Fibroblast of peridontal ligament (primary cell): ENCODE measurements around the gene KIAA1217.
A peak's percentile ranks its signal among the peaks of the same experiment; 100 is the strongest.
"Not testable (repeated sequence)": the region's sequence is repeated elsewhere in the genome, so short reads cannot be mapped to it uniquely, and the experiment has no call there.

Experiments used
- DNase-seq: peaks from one replicate; pipeline ENCODE4 v3.0.0-alpha.2; 2010; ENCODE audit errors: extremely low read depth

The KIAA1217 gene

GRCh38 chr10:24292304-24293293 lies 83.7 kb downstream of the KIAA1217 start:
- DNase-seq: no peak

GRCh38 chr10:24299578-24300260 lies 90.8 kb downstream of the KIAA1217 start:
- DNase-seq: no peak

DNA sequence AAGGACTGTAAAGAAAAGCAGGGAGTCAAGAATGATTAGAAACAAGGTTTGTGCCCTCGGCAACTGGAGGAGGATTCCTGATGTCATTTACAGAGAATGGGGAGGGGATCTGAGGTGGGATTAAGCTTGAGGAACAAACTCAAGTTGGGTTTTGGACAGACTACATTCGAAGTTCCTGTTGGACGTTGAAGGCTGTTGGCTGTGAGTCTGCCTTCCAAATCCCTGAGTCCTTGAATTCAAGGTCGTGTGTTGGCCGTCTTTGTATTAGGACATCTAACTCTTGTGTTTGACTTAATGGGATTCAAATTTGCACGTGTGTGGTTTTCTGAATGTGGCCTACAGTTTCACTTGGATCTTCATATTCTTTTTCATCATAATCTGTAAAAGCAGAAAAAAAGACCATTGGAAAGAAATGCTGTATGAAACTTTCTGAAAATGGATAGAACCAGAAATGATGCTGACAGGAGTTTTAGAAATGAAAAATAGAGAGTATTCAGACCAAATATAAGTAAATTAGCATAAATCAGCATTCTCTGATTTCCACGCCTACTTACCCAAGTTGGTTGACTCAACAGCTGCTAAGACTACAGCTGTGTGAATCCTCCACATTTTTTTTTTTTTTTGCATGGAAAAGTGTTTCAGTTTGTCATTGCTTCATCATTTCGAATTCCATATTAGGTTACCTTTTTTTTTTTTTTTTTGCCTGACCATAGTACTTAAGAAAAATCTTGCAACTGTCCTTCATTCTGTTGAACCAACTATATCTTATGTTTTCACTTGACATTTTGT lies 94.8 kb downstream of the KIAA1217 start:
- DNase-seq: no peak

DNA sequence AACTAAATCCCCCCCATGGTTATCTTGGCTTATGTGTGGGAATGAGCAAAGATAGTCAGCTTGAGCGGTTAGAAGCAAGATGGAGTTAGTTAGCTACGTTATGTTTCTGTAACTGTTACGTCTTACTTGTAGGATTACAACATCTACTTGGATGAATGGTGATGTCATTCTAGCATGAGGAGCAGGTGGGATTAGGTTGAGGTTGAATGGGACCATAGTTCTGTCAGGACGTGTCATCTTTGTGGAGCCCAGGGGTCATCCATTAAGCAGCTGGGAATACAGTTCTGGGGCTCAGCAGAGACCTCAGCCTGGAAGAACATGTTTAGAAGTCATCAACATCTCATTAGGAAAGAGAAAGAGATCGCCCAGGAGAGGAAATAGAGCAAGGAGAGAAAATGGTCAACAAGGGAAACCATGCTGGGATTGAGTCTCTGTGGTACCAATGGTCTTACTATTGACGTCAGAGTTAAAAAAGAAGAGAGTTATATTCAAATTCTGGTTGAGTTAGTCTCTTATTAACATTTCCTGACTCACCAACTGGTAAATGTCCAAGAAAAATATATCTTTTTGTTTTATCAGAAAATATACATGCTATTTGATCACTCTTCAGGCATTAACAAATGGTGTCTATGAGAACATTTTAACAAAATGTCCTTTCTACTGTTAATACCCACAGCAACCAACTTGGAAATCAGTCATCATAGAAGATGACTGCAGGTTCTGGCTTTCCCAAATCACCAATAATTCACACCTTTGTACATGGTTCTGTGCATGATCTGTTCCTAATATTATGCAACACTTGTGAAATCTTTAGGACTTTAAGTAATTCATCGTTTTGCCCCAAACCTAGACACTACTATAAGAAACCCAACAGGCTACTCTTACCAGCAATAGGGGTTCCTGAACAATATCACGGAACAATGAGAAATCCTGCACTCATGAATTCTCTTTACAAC lies 96.9 kb downstream of the KIAA1217 start:
- DNase-seq: no peak

DNA sequence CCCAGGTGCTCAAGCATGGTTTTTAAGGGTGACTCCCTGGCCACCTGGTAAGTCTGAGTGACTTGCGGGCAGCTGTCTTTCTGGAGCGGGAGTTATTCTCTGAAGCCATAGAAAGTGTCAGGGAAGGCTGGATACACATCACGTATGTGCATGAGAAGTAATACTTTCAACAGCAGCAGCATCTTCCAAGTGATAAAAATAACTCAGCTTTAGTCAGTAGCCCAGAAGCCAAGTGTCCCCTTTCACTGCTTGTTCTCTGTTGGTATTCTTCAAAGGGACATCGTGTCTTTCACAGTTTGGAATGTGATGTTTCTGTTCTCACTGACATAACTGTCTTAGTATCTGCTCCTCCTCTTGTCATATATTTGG lies 97.6 kb downstream of the KIAA1217 start:
- DNase-seq: no peak

DNA sequence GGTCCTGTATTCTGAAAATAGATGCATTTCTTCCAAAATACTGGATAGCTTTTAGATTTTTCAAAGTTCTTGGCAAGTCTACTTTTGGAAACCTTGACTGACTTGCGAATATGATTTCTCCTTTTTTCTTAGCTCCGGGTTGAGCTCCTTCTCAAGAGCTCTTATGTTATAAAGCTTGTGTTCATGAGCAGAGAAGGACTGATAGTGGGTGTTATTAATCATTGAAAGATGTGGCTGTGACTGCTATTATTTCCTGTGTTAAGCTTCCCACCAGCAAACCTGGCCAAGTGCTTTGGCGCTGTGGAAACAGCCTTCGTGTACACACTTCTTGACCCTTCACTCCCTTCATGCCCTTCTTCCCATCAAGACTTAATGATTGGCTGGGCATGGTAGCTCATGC lies 98.2 kb downstream of the KIAA1217 start:
- DNase-seq: no peak

GRCh38 chr10:24307696-24308485 lies 99.0 kb downstream of the KIAA1217 start:
- no peak for DNase-seq

- DNase-seq: peak; percentile 13
Observed at GRCh38 chr10:24310104-24310503, 101.2 kb downstream of the KIAA1217 start.

GRCh38 chr10:24311888-24312287 lies 103.0 kb downstream of the KIAA1217 start:
- no peak for DNase-seq

DNA sequence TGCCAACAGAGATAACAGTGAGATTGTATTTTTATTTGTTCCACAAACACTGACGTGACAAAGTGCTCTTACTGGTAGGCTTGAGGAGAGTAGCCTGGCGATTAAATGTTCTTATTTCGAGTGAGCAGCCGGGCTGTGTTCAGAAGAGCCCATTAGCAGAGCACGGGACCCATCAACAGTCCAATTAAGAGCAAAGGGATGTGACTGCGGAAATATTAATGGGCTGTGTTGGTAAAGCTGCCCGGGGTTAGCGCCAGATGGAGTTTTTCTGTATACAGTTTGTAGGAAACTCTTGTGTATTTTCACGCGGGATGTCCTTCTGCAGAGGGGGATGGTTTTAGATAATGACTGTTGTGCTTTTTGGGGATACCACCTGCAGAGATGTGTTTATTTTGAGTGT lies 104.3 kb downstream of the KIAA1217 start:
- no peak for DNase-seq

DNA sequence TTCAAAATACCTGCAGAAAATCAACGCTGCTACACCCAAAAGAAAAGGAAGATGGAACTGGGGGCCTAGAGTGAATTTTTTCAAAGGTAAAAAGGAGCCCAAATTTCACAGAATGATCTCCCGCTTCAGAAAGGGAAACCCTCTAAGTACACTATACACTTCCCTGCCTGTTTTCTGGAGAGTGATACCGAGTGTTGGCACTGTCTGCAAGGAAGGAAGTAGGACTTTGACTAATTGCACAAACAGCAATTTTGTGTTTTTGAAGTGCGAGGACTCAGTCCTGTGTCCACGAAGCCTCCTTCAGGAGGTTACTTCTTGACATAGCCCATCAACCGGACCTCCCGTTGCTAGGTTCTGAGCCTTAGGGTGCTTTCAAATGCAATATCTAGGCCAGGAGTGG lies 106.3 kb downstream of the KIAA1217 start:
- no peak for DNase-seq

GRCh38 chr10:24318517-24318916 lies 109.6 kb downstream of the KIAA1217 start:
- no peak for DNase-seq

DNA sequence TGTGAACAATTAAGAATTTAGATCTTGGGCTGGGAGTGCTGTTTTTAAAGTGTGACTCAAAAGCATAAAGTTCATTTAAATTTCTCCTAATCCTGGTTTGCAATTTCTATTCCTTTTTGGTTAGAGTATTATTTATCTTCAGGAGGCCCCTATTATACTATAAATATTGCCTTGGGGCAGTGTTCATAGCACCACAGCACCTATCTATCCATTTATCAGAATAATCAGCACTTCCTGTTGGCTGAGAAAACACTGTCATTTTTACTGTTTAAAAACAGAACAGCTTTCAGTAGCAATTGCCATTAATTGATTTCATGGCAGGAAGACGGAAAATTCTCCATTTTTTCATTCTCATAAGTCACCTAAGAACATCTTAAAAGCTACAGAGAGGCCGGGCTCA lies 111.4 kb downstream of the KIAA1217 start:
- DNase-seq: no peak

DNA sequence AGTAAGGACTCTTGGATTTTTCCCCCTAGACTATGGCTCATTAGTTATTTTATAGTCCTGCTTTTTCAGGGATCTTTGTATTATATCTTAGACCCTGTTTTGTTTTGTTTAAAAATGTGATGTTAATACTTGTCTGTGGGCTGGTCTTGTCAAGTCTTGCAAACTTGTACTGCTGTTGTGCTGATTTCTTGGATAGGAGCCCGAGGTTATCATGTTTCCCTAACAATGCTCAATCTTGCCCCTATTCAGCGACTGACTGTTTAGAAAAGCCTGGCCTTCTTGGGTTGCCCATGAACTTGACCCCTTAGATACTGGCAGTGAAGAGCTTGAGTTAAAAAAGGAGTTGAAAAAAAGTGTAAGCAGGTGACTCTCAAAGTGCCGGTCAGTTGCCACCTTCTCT lies 115.7 kb downstream of the KIAA1217 start:
- peak; percentile 46 for DNase-seq

- no peak for DNase-seq
Observed at GRCh38 chr10:24331457-24331856, 122.5 kb downstream of the KIAA1217 start.

DNA sequence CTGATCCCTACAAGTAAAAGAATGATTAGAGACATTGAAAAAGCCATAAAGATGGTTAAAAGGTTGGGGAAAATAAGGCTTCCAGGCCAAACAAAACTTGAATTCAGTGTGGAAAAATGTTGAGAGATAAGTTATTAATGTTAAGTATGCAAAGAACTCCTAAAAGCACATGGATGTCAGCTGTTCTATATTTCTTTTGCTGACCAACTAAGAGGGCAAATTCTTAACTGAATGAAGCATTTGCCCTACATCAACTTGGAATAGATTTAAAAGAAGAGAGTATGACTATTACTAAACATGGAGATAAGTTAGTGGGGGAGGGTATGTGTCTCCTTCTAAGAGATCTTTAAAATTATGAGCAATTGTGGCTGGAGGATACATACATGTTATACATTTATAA lies 124.8 kb downstream of the KIAA1217 start:
- DNase-seq: peak; percentile 8

DNA sequence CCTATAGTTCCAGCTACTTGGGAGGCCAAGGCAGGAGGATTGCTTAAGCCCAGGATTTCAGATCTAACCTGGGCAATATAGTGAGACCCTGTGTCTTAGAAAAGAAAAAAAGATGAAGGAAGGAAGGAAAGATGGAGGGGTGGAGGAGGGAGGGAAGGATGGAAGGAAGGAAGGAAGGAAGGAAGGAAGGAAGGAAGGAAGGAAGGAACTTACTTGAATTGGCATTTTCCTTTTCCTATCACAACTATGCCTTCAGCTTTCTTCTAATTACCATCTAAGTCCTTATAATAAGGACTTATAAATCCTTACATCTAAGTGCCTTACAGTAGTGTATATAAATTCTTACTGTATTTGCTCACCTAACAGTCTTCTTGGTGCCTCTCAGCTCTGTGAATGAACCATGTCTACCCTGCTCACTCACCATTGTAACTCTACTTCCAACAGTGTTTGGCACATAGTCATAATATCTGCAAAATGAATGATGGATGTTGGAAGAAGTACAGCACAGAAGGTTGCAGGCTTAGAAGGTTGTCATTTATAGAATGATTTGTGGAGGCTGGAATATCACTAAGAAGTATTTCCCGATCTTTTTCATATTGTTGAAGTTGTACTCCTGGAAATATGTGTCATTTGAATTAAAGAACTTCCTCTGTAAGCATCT lies 125.5 kb downstream of the KIAA1217 start:
- DNase-seq: no peak

DNA sequence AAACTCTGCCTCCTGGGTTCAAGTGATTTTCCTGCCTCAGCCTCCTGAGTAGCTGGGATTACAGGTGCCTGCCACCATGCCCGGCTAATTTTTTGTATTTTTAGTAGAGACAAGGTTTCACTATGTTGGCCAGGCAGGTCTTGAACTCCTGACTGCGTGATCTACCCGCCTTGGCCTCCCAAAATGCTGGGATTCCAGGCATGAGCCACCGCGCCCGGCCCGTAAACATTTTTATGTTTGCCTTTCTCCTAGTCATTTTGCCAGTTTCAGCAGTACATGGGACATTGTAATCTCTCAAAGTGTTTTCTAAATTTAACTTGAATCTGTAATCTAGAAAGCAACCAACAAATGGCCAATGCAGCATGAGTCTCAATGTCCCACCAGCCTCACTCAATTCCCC lies 128.8 kb downstream of the KIAA1217 start:
- DNase-seq: not testable (repeated sequence)

GRCh38 chr10:24339387-24339786 lies 130.4 kb downstream of the KIAA1217 start:
- no peak for DNase-seq

DNA sequence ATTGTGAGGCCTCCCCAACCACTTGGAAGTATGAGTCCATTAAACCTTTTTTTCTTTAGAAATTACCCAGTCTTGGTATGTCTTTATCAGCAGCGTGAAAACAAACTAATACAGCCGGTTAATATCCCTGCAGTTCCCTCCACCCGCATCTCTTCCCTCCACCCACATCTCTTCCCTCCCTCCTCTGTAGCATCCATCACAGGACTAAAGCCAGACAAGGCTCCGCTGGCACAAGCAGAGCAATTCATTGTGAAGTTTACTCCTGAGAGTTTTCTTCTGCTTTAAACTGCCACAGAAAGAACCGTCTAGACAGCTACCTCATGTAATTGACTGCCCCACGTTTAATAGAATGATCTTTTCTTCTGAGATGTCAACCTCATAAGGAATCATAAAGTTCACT lies 131.5 kb downstream of the KIAA1217 start:
- no peak for DNase-seq
